ENCODE results near the gene ZBTB20.

Gene ZBTB20

DNA sequence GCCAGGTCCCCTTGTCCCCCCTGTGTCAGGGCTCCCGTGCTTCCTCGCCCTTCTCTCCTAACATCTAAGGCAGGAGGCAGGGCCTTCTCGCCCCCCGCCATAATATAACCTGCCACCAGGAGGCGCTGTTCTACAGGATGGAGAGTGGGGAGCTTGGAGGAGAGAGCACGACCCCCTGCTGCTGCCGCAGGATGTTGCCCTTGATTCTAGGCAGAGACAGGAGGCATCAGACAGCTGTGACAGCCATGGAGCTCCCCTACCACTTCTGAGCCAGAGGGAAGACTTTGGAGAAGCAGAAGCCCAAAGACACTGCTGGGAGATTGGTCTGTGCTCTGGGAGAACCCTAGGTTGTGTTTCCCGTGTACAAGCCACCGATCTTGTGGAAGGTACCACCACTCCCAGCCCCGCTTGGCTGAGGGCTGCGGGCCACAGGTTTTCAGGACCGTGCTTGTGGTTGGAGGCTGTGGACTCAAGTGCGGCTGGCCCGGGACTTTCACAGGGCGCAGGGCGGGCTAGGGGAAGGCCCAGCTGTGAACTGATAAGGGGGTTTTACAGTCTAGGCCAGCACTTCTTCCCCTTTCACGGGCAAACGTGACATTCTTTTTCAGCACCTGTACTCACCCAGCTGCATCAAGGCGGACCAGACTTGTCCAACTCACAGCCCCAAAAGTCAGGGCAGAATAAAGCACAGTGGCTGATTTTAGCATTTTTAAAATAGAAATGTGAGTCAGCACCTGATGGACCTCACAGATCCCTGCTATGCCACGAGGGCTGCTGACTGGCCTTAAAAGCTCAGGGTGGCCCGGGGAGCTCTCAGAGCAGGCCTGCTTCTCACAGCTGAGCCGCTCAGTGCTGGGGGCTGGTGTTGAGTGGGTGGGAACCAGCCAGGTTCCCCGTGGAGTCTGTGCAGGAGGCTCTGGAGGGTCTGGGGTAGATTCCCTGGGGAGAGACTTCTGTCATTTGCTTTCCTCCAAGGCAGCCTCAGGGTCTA is 855.9 kb downstream of the ZBTB20 start:
- H3K4me3 ChIP-seq (ENCODE audit: low read depth, low read length) = no peak overlapping the region

DNA sequence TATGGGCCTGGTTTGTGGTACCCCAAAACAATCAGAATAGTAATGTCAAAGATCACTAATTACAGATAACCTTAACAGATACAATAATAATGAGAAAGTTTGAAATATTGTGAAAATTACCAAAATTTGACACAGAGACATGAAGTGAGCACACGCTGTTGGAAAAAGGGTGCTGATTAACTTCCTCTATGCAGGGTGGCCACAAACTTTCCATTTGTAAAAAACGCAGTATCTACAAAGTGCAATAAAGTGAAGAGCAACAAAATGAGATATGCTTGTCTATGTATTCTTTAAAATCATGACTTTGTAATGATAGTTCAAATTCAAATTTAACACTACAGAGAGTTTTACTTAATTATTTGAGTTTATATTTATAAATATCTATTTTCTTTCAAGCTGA is 860.8 kb downstream of the ZBTB20 start:
- H3K4me1 ChIP-seq (ENCODE audit: control insufficient read depth, insufficient read depth, low read length) = no peaks in the 10 kb centered on the region
- H3K27me3 ChIP-seq (ENCODE audit: control insufficient read depth, insufficient read depth, low read length) = no peaks in the 10 kb centered on the region
- no peaks in the 10 kb centered on the region for H3K9me3 ChIP-seq (ENCODE audit: control insufficient read depth, insufficient read depth, low read length)
- H3K36me3 ChIP-seq (ENCODE audit: control insufficient read depth, insufficient read depth, low read length) = no peaks in the 10 kb centered on the region
- H3K9ac ChIP-seq (ENCODE audit: low read depth, low read length) = no peak overlapping the region
- no peak overlapping the region for H3K4me3 ChIP-seq (ENCODE audit: low read depth, low read length)

More for the DNA sequence above, 855.9 kb downstream of the ZBTB20 start:
- Histone ChIP-seq H3K4me1 (ENCODE audit: control insufficient read depth, insufficient read depth, low read length) (no peaks in the 10 kb centered on the region), H3K36me3 (ENCODE audit: control insufficient read depth, insufficient read depth, low read length) (no peaks in the 10 kb centered on the region), H3K27me3 (ENCODE audit: control insufficient read depth, insufficient read depth, low read length) (no peaks in the 10 kb centered on the region), H3K9ac (ENCODE audit: low read depth, low read length) (no peak overlapping the region), H3K9me3 (ENCODE audit: control insufficient read depth, insufficient read depth, low read length) (no peaks in the 10 kb centered on the region)

DNA sequence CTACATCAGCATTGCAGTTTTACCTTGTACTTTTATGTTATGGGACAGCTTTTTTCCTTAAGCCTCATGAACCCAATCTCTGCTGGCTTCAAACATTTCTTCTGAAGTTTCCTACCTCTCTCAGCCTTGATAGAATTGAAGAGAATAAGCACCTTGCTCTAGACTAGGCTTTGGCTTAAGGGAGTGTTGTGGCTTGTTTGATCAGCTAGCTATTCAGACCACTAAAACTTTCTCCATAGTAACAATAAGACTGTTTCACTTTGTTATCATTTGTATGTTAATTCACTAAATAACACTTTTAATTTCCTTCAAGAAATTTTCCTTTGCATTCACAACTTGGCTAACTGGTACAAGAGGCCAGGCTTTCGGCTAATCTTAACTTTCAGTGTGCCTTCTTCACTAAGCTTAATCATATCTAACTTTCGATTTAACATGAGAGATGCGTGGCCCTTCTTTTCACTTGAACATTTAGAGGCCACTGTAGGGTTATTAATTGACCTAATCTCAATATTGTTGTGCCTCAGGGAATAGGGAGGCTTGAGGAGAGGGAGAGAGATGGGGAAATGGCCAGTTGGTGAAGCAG is 861.3 kb downstream of the ZBTB20 start:
- no peak overlapping the region for H3K9ac ChIP-seq (ENCODE audit: low read depth, low read length)
- H3K9me3 ChIP-seq (ENCODE audit: control insufficient read depth, insufficient read depth, low read length) = no peaks in the 10 kb centered on the region
- no peaks in the 10 kb centered on the region for H3K27me3 ChIP-seq (ENCODE audit: control insufficient read depth, insufficient read depth, low read length)
- no peak overlapping the region for H3K4me3 ChIP-seq (ENCODE audit: low read depth, low read length)
- H3K36me3 ChIP-seq (ENCODE audit: control insufficient read depth, insufficient read depth, low read length) = no peaks in the 10 kb centered on the region
- H3K4me1 ChIP-seq (ENCODE audit: control insufficient read depth, insufficient read depth, low read length) = no peaks in the 10 kb centered on the region

GRCh38 chr3:114284644-114285043 is 862.4 kb downstream of the ZBTB20 start:
- no peak overlapping the region for H3K4me3 ChIP-seq (ENCODE audit: low read depth, low read length)
- H3K9me3 ChIP-seq (ENCODE audit: control insufficient read depth, insufficient read depth, low read length) = no peaks in the 10 kb centered on the region
- H3K9ac ChIP-seq (ENCODE audit: low read depth, low read length) = no peak overlapping the region
- H3K27me3 ChIP-seq (ENCODE audit: control insufficient read depth, insufficient read depth, low read length) = no peaks in the 10 kb centered on the region
- no peaks in the 10 kb centered on the region for H3K36me3 ChIP-seq (ENCODE audit: control insufficient read depth, insufficient read depth, low read length)
- no peaks in the 10 kb centered on the region for H3K4me1 ChIP-seq (ENCODE audit: control insufficient read depth, insufficient read depth, low read length)

Measured in iPS-15b (cell line).